ENCODE results near the gene TMEM190.

Gene TMEM190

GRCh38 chr19:55346725-55347441 is 29.7 kb upstream of the TMEM190 start:
- Mint-ChIP-seq H3K36me3 (no peaks in the 10 kb centered on the region), H3K4me3 (no peak overlapping the region), H3K27ac (no peak overlapping the region), H3K4me1 (no peaks in the 10 kb centered on the region), H3K9me3 (no peaks in the 10 kb centered on the region), H3K27me3 (peaks cover 10% of the 10 kb centered on the region)

DNA sequence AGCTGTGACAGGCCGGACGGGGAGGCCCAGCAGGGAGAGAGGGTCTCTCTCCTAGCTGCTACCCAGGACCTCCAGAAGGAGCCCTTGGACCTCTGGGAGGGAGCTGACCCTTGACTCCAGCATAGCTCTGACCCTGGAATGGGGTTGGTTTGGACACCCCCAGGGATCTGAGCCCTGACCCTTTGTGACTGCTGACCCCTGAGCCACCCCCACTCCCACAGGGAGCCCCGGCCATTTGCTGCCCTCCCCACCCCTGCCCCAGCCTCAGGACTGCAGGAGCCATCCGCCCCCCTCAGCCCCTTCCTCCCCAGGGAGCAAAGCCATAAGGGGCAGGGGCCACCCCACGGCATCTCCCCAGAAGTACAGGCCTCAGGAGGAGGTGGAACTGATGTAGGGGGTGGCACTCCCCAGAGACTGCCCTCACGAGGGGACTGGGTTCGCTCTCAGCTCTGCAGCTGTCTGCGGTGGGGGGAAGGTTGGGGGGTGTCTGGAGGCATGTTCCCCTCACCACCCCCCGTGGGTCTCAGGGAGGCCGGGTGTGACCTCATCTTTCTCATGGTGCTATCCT is 29.1 kb upstream of the TMEM190 start:
- Mint-ChIP-seq H3K27me3 (peaks cover 13% of the 10 kb centered on the region), H3K9me3 (no peaks in the 10 kb centered on the region), H3K4me1 (peaks cover 2% of the 10 kb centered on the region), H3K27ac (no peak overlapping the region), H3K36me3 (no peaks in the 10 kb centered on the region), H3K4me3 (no peak overlapping the region)

DNA sequence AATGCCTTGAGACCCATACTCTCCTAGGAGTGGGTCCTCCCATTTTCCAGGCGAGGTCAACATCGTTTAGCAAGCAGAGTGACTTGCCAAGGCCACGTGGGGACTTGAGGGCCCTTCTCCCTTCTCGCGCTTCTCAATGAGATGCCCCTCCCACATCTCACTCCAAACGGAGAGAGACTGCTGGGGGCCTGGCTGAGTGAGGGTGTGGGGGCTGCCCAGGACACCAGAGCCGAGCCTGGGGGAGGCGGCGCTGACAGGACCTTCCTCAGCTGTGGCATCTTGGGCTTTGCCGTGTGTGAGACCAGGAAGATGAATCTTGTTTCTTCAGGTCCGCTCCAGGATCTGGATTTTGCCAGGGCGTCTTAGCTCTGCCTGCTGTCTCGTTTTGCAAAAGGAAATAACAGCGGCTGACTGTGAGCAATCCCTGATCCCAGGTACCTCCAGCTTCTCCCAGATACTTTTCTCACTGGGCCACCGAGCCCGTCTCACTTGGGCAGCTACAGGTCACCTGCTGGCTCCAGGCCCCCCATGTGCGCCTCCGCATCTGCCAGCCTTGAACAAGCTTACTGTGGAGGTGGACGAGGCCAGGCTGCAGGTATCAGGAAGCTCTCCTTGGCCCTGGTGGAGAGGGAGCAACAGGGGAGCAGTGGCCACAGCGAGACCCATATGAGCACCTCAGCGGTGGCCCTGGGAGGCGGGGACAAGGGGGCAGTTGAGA is 28.1 kb upstream of the TMEM190 start:
- H3K4me1 Mint-ChIP-seq: peaks cover 11% of the 10 kb centered on the region
- no peaks in the 10 kb centered on the region for H3K9me3 Mint-ChIP-seq
- H3K4me3 Mint-ChIP-seq: no peak overlapping the region
- H3K36me3 Mint-ChIP-seq: no peaks in the 10 kb centered on the region
- no peak overlapping the region for H3K27ac Mint-ChIP-seq
- peaks cover 19% of the 10 kb centered on the region for H3K27me3 Mint-ChIP-seq

GRCh38 chr19:55350620-55351315 is 25.9 kb upstream of the TMEM190 start:
- Mint-ChIP-seq H3K9me3 (no peaks in the 10 kb centered on the region), H3K27me3 (peaks cover 25% of the 10 kb centered on the region), H3K4me3 (no peak overlapping the region), H3K4me1 (peaks cover 17% of the 10 kb centered on the region), H3K27ac (no peak overlapping the region), H3K36me3 (no peaks in the 10 kb centered on the region)

- Mint-ChIP-seq H3K9me3 (no peaks in the 10 kb centered on the region), H3K4me1 (peaks cover 17% of the 10 kb centered on the region), H3K27ac (no peak overlapping the region), H3K27me3 (peaks cover 25% of the 10 kb centered on the region), H3K4me3 (no peak overlapping the region), H3K36me3 (no peaks in the 10 kb centered on the region)
Measured at GRCh38 chr19:55352040-55352439, 24.6 kb upstream of the TMEM190 start.

DNA sequence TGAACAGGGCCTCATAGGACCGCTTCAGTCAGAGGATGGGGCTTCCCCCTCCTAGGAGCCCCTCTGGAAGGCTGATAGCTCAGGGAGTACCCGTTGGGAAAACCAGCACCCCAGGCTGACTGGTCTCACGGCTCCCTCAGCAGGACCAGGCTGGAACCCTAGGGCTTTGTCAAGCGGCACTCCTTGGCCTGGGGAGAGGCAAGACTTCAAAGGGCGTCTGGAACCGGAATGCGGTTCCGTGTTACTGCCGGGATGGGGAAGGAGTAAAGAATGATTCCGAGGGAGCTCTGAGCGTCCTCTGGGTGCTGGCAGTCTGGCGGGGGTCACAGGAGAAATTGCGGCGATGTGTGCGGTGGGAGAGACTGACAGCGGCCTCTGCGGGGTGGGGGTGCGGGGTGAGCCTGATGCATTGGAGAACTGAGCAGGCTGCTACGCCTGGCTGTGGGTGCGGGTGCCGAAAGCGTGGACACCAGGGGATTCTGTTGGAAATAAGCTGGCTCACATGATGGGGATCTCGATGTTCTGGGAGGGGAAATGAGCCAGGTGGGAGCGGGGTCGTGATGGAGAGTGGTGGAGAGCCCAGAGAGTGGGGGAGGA is 24.0 kb upstream of the TMEM190 start:
- H3K4me3 Mint-ChIP-seq: peak overlapping the region; percentile 82
- H3K9me3 Mint-ChIP-seq: no peaks in the 10 kb centered on the region
- no peaks in the 10 kb centered on the region for H3K36me3 Mint-ChIP-seq
- H3K27me3 Mint-ChIP-seq: peaks cover 25% of the 10 kb centered on the region
- peaks cover 17% of the 10 kb centered on the region for H3K4me1 Mint-ChIP-seq
- no peak overlapping the region for H3K27ac Mint-ChIP-seq

- H3K9me3 Mint-ChIP-seq: no peaks in the 10 kb centered on the region
- peaks cover 17% of the 10 kb centered on the region for H3K4me1 Mint-ChIP-seq
- H3K36me3 Mint-ChIP-seq: no peaks in the 10 kb centered on the region
- no peak overlapping the region for H3K27ac Mint-ChIP-seq
- H3K4me3 Mint-ChIP-seq: peak overlapping the region; percentile 82
- peaks cover 25% of the 10 kb centered on the region for H3K27me3 Mint-ChIP-seq
Measured at GRCh38 chr19:55353356-55353802, 23.2 kb upstream of the TMEM190 start.

DNA sequence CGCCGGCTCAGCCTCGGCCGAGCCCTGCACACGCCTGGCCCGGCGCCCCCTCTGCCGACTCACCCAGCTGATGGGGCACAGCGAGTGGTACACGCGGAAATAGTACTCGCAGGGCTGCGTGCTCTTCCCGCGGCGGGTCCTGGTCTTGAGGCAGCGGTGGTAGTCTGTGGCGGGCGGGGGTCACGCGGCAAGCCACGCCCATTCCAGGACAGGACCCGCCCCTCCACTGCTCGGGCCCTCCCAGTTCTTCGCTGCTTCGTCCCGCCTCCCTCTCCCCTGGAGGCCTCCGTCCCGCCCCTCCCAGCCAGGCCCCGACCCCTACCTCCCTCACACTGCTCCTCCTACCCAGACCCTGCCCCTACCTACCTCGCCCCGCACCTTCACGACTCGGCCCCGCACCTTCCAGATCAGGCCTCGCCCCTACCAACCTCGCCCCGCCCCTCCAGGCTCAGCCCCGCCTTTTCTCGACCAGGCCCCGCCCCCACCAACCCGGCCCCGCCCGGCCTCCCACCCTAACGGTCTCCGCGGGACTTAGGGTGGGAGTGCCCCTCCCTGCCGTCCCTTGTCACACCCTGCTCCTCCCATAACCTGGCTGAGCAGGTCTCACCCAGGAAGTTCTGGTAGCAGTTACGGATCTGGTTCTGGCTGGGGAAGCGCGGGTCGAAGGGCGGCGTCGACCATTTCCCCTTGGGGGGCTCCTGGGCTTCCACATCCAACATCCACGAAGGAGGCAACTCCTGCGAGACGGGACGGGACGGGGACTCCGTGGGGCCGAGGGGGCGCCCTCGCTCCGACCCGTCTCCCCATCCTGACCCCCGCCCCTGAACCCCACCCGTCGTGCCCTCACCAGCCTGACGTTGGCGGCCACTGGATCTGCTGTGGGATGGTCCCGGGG is 22.6 kb upstream of the TMEM190 start:
- Mint-ChIP-seq H3K9me3 (no peaks in the 10 kb centered on the region), H3K4me1 (peaks cover 17% of the 10 kb centered on the region), H3K27me3 (peaks cover 25% of the 10 kb centered on the region), H3K27ac (no peak overlapping the region), H3K4me3 (peak overlapping the region; percentile 82), H3K36me3 (no peaks in the 10 kb centered on the region)

DNA sequence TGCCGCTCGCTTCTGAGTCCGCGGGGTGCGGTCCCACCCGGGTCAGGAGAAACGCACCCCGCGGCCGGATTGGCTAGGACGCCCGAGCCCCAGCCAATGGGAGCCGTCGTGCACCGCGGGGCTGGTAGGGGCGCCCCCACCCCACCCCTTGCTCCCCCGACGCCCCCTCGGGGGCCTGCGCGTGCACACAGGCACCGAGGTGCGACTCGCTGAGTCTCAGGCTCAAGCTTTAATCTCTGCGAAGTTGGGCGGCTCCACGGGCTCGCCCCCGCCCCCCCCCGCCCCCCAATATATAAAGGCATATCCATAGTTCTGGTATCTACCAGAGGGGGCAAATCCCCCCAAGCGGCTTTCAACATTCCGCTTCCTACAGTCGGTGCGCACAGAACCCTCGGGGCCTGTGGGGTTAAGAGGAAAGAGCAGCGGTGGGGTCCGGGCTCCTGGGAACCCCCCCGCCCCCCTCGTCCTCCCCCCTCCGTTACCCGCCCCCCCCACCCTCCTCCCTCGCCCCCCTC is 21.9 kb upstream of the TMEM190 start, which contains the start of gene COX6B2:
COX6B2 (minus strand) TSS at position 22 of the 515 bp plus-strand sequence. CDS start 198 bp downstream, outside the sequence.
- Mint-ChIP-seq H3K4me3 (peak within 1 kb of the TSS; percentile 82), H3K27me3 (peaks cover 25% of the 10 kb centered on the region), H3K27ac (no peak within 1 kb of the TSS), H3K4me1 (peaks cover 17% of the 10 kb centered on the region), H3K36me3 (no peaks in the 10 kb centered on the region), H3K9me3 (no peaks in the 10 kb centered on the region)

- H3K27me3 Mint-ChIP-seq: peaks cover 25% of the 10 kb centered on the region
- no peaks in the 10 kb centered on the region for H3K9me3 Mint-ChIP-seq
- H3K4me1 Mint-ChIP-seq: peaks cover 17% of the 10 kb centered on the region
- no peaks in the 10 kb centered on the region for H3K36me3 Mint-ChIP-seq
- H3K4me3 Mint-ChIP-seq: no peak overlapping the region
- H3K27ac Mint-ChIP-seq: no peak overlapping the region
Measured at GRCh38 chr19:55355213-55355821, 21.3 kb upstream of the TMEM190 start.

- H3K4me3 Mint-ChIP-seq: no peak overlapping the region
- peaks cover 5% of the 10 kb centered on the region for H3K4me1 Mint-ChIP-seq
- H3K36me3 Mint-ChIP-seq: no peaks in the 10 kb centered on the region
- H3K27ac Mint-ChIP-seq: no peak overlapping the region
- H3K9me3 Mint-ChIP-seq: no peaks in the 10 kb centered on the region
- H3K27me3 Mint-ChIP-seq: peaks cover 6% of the 10 kb centered on the region
Measured at GRCh38 chr19:55358493-55358892, 18.1 kb upstream of the TMEM190 start.

GRCh38 chr19:55358943-55359908 is 17.4 kb upstream of the TMEM190 start:
- peaks cover under 1% of the 10 kb centered on the region for H3K4me1 Mint-ChIP-seq
- no peaks in the 10 kb centered on the region for H3K36me3 Mint-ChIP-seq
- H3K9me3 Mint-ChIP-seq: no peaks in the 10 kb centered on the region
- H3K27ac Mint-ChIP-seq: no peak overlapping the region
- no peak overlapping the region for H3K4me3 Mint-ChIP-seq
- H3K27me3 Mint-ChIP-seq: peaks cover 3% of the 10 kb centered on the region

DNA sequence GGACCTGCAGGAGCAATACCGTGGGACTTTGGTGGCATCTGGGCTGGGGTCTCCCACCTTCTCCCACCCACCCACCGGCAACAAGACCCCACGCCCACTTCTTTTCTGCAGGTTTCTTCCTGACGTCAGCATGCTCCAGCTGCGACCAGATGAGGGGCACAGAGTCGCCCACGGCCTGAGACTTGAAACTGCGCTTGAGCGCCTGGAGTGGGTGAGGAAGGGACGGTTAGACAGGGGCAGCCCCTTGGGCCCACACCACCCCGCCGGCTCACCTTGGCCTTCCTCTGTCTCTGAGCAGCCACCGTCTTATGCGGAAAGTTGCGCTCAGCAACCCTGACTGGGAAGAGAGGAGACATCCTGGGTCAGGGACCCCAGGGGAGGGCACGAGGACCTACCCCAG is 15.7 kb upstream of the TMEM190 start:
- Mint-ChIP-seq H3K4me3 (no peak overlapping the region), H3K36me3 (no peaks in the 10 kb centered on the region), H3K27ac (no peak overlapping the region), H3K27me3 (no peaks in the 10 kb centered on the region), H3K4me1 (no peaks in the 10 kb centered on the region), H3K9me3 (no peaks in the 10 kb centered on the region)

Measured in activated naive CD4-positive, alpha-beta T cell treated with anti-CD3 and anti-CD28 coated beads, Interleukin-2, amount 50 U/mL, for 24 hours (primary cell).